CD14-positive monocyte (primary cell): ENCODE data around the gene EPGN. TPM values are rescaled to one million over a fixed set of nuclear protein-coding genes. Genes with fewer than 3 reads are reported as not detected.
A peak's percentile ranks its signal among the peaks of the same experiment; 100 is the strongest.

ENCODE experiments used
- DNase-seq, 3 donors: peaks; one replicate each; pipeline ENCODE4 v3.0.0-alpha.2; 2011 to 2022
- H2AFZ ChIP-seq: 2 replicates; pipeline ENCODE4 v1.6.0; 2012; ENCODE audit warnings: mild to moderate bottlenecking, low read depth, low read length, inconsistent platforms; ENCODE audit not compliant: insufficient read depth, poor library complexity, severe bottlenecking
- H3K27ac ChIP-seq, 2 donors: 1 replicate in 1 of 2; 2 replicates in 1 of 2; pipeline ENCODE4 v1.5.1; 2012 to 2013; ENCODE audit warnings: low read length in 2 of 2, control low read depth in 1 of 2, inconsistent platforms in 1 of 2, low read depth in 1 of 2, mild to moderate bottlenecking in 1 of 2
- H3K27me3 ChIP-seq, 2 donors: one replicate each; pipeline versions ENCODE4 v1.6.0 to v1.6.1; 2011 to 2013; ENCODE audit warnings: low read length in 2 of 2; ENCODE audit not compliant: control insufficient read depth in 2 of 2, insufficient read depth in 2 of 2
- H3K36me3 ChIP-seq, 2 donors: replicated peaks in 1 of 2; 1 replicate in 1 of 2; 2 replicates in 1 of 2; pipeline versions ENCODE4 v1.5.1 to v1.6.1; 2012 to 2013; ENCODE audit warnings: low read length in 2 of 2, control low read depth in 1 of 2, inconsistent platforms in 1 of 2, mild to moderate bottlenecking in 1 of 2; ENCODE audit not compliant: insufficient read depth in 2 of 2, control insufficient read depth in 1 of 2
- H3K4me1 ChIP-seq, 2 donors: 1 replicate in 1 of 2; 2 replicates in 1 of 2; pipeline versions ENCODE4 v1.5.1 to v1.6.1; 2012 to 2013; ENCODE audit warnings: low read length in 2 of 2, control low read depth in 1 of 2, inconsistent platforms in 1 of 2, mild to moderate bottlenecking in 1 of 2, moderate library complexity in 1 of 2; ENCODE audit not compliant: insufficient read depth in 2 of 2, control insufficient read depth in 1 of 2
- H3K4me2 ChIP-seq: replicated peaks from 2 replicates; pipeline ENCODE3; 2012; ENCODE audit warnings: low read length, moderate library complexity, mild to moderate bottlenecking; ENCODE audit not compliant: poor library complexity, severe bottlenecking; ENCODE audit errors: extremely low read depth
- H3K4me3 ChIP-seq, 3 experiments: fragments of 200-600 bp in 1 of 3; sonication (generic) in 1 of 3; replicated peaks in 1 of 3; 1 replicate in 2 of 3; 2 replicates in 1 of 3; pipeline ENCODE4 v1.5.1; 2011 to 2013; ENCODE audit warnings: low read length in 3 of 3, mild to moderate bottlenecking in 3 of 3, control low read depth in 2 of 3, low read depth in 2 of 3, inconsistent platforms in 1 of 3, moderate library complexity in 1 of 3
- H3K79me2 ChIP-seq: 2 replicates; pipeline ENCODE4 v1.6.0; 2012; ENCODE audit warnings: mild to moderate bottlenecking, control low read depth, inconsistent platforms, low read length, moderate library complexity; ENCODE audit not compliant: insufficient read depth
- H3K9ac ChIP-seq: 2 replicates; pipeline ENCODE4 v1.6.0; 2017; ENCODE audit warnings: low read length, mild to moderate bottlenecking; ENCODE audit not compliant: insufficient read depth, poor library complexity, severe bottlenecking
- H3K9me3 ChIP-seq, 2 donors: replicated peaks in 1 of 2; 1 replicate in 1 of 2; 2 replicates in 1 of 2; pipeline versions ENCODE4 v1.5.1 to v1.6.1; 2012 to 2013; ENCODE audit warnings: low read length in 2 of 2, control low read depth in 1 of 2; ENCODE audit not compliant: control insufficient read depth in 1 of 2, insufficient read depth in 1 of 2
- H4K20me1 ChIP-seq: 2 replicates; pipeline ENCODE4 v1.6.0; 2012; ENCODE audit warnings: mild to moderate bottlenecking, low read length, control low read depth, moderate library complexity; ENCODE audit not compliant: insufficient read depth
- H3K27ac Mint-ChIP-seq, 7 donors: one replicate each; pipeline ENCODE4 v1.8.0; 2020; ENCODE audit warnings: mild to moderate bottlenecking in 7 of 7, mixed read lengths in 7 of 7, moderate library complexity in 6 of 7, inconsistent platforms in 2 of 7
- H3K27me3 Mint-ChIP-seq, 3 donors: one replicate each; pipeline ENCODE4 v1.8.0; 2021 to 2022; ENCODE audit warnings: low read depth in 3 of 3, mild to moderate bottlenecking in 3 of 3, mixed read lengths in 3 of 3, moderate library complexity in 3 of 3, inconsistent platforms in 1 of 3
- H3K36me3 Mint-ChIP-seq, 2 donors: one replicate each; pipeline ENCODE4 v1.8.0; 2020; ENCODE audit warnings: mixed read lengths in 2 of 2, inconsistent platforms in 1 of 2, mild to moderate bottlenecking in 1 of 2
- H3K4me1 Mint-ChIP-seq: one replicate; pipeline ENCODE4 v1.8.0; 2020; ENCODE audit warnings: mild to moderate bottlenecking, mixed read lengths
- H3K4me3 Mint-ChIP-seq, 2 donors: one replicate each; pipeline ENCODE4 v1.8.0; 2020; ENCODE audit warnings: mild to moderate bottlenecking in 2 of 2, mixed read lengths in 2 of 2, moderate library complexity in 1 of 2
- H3K9me3 Mint-ChIP-seq, 7 donors: one replicate each; pipeline ENCODE4 v1.8.0; 2020 to 2022; ENCODE audit warnings: mixed read lengths in 7 of 7, mild to moderate bottlenecking in 6 of 7, moderate library complexity in 6 of 7, inconsistent platforms in 2 of 7
- WGBS: methylation state at CpG from one replicate; pipeline ENCODE4 v1.1.5; 2013; ENCODE audit warnings: missing lambda C conversion rate; ENCODE audit not compliant: insufficient coverage; 5-methylcytosine and 5-hydroxymethylcytosine counted together
- intact Hi-C, 2 donors: fragments of 100-400 bp; cut with micrococcal nuclease; formaldehyde crosslinking; loops; one replicate each; pipeline versions ENCODE4 v1.15.0 to v1.15.1; 2023
- polyA plus RNA-seq, 3 donors: library from polyadenylated mRNA; depleted of rRNA in 1 of 3; unstranded in 2 of 3; stranded (reverse) in 1 of 3; fragments of 300-500 nt in 2 of 3; fragments of >200 nt in 1 of 3; fragmentation: Illumina TruSeq in 2 of 3; gene quantifications; 1 replicate in 2 of 3; 2 replicates in 1 of 3; pipeline ENCODE4 v1.2.3, GENCODE V29; 2012 to 2021
- TF ChIP-seq, protein P1 (sequence below): fragments of 200-600 bp; IDR thresholded peaks from one replicate; pipeline ENCODE4 v1.8.0; 2022; ENCODE audit warnings: antibody characterized with exemption, mild to moderate bottlenecking

Gene EPGN
- polyA plus RNA-seq, 3 donors, result not detected

DNA sequence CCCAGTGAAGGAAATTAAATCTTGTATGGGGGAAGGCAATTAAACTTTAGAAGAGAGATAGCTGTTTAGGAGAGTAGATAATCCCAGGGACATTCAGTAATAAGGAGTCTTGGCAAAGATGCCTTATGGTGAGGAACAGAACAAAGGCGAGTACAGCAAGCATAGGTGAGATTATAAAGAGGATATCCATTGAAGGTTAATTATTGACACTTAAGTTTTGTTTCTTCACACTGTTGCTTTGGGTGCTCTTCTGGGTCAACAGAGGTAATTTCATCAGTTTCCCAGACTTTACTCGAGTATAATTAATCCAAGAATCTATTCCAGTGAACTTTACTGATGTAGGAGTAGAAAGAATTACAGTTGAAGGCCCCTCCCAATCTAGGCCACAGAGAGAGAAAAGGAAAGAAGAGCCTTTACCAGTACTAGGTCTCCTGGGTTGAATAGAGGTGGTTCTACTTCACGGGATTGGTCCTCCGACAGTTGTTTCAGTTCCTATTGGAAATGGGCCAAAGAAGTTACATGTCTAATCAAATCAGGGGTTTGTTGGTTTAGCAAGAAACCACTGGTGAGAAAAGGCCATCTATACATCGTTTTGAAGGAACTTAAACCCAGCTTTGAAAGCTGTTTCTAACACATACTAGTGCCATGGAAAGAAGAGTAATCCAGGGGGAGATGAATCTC is 27.2 kb downstream of the EPGN start:
- peaks cover 0 to 13% (median 8%) of the 10 kb centered on the region in 7 donors for H3K9me3 Mint-ChIP-seq
- peaks cover 5 to 6% of the 10 kb centered on the region in 2 donors for H3K9me3 ChIP-seq
- peak overlapping the region; percentile 46 to 93 (median 85) for H3K27ac Mint-ChIP-seq
- peaks cover 0 to 1% (median 0%) of the 10 kb centered on the region in 3 donors for H3K27me3 Mint-ChIP-seq
- no peak overlapping the region for H3K9ac ChIP-seq
- WGBS, result 33% methylated on average over 3 of the region's 5 CpGs
- H3K79me2 ChIP-seq, result no peaks in the 10 kb centered on the region
- no peaks in the 10 kb centered on the region for H3K36me3 ChIP-seq
- no peak overlapping the region for H3K4me3 Mint-ChIP-seq
- peak overlapping the region in 1 of 2 donors; percentile 79 for H3K27ac ChIP-seq
- no peaks in the 10 kb centered on the region for H3K27me3 ChIP-seq
- DNase-seq, result peak; percentile 59 to 89 (median 85)
- no peaks in the 10 kb centered on the region for H4K20me1 ChIP-seq
- H2AFZ ChIP-seq, result peak overlapping the region; percentile 44
- intact Hi-C loops, result no loop called here
- H3K4me1 Mint-ChIP-seq, result peaks cover 48% of the 10 kb centered on the region
- peak overlapping the region; percentile 29 for H3K4me2 ChIP-seq
- H3K4me1 ChIP-seq, result peaks cover 23 to 46% of the 10 kb centered on the region in 2 donors
- H3K36me3 Mint-ChIP-seq, result peaks cover 0 to 2% of the 10 kb centered on the region in 2 donors
- H3K4me3 ChIP-seq, result peak overlapping the region in 1 of 3 experiments; percentile 5
- TF ChIP-seq, protein P1, sequence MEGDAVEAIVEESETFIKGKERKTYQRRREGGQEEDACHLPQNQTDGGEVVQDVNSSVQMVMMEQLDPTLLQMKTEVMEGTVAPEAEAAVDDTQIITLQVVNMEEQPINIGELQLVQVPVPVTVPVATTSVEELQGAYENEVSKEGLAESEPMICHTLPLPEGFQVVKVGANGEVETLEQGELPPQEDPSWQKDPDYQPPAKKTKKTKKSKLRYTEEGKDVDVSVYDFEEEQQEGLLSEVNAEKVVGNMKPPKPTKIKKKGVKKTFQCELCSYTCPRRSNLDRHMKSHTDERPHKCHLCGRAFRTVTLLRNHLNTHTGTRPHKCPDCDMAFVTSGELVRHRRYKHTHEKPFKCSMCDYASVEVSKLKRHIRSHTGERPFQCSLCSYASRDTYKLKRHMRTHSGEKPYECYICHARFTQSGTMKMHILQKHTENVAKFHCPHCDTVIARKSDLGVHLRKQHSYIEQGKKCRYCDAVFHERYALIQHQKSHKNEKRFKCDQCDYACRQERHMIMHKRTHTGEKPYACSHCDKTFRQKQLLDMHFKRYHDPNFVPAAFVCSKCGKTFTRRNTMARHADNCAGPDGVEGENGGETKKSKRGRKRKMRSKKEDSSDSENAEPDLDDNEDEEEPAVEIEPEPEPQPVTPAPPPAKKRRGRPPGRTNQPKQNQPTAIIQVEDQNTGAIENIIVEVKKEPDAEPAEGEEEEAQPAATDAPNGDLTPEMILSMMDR, result no peak

DNA sequence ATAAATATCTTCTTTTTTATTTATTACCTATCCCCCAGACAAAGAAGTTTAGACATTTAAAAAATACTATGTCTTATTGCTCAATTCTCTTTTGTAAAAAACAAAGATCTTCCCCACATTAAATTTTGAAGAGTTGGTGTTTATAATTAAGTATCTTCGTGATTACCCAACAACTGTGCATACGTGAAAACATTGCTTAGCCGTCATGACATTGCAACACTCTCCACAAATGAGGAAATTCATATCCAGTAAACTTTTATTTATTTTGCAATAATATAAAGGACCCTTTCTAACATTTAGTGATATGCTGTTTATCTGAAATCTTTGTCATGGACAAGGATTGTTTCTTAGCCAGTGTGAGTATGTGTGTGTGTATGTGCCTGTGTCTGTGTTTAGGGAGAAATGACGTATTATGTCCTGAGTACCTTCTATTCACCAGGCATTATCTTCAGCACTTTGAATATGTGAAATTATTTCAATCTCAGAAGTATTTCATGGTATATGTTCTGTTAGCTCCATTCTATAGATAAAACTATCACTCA is 30.6 kb downstream of the EPGN start:
- peaks cover 10 to 12% of the 10 kb centered on the region in 2 donors for H3K9me3 ChIP-seq
- Mint-ChIP-seq H3K36me3 (peaks cover 6 to 9% of the 10 kb centered on the region in 2 donors), H3K4me3 (peak overlapping the region in 1 of 2 donors; percentile 35), H3K27ac (peak overlapping the region; percentile 91 to 98 (median 94)), H3K27me3 (peaks cover 0 to 1% (median 0%) of the 10 kb centered on the region in 3 donors), H3K4me1 (peaks cover 38% of the 10 kb centered on the region), H3K9me3 (peaks cover 16 to 33% (median 22%) of the 10 kb centered on the region in 7 donors)
- no CpG with 5 or more reads among the region's 4 CpGs for WGBS
- H3K79me2 ChIP-seq, result no peaks in the 10 kb centered on the region
- peaks cover 0 to 4% of the 10 kb centered on the region in 2 donors for H3K36me3 ChIP-seq
- H2AFZ ChIP-seq, result no peak overlapping the region
- peaks cover 20 to 43% of the 10 kb centered on the region in 2 donors for H3K4me1 ChIP-seq
- DNase-seq, result peak; percentile 92 to 95 (median 92)
- H3K4me2 ChIP-seq, result peak overlapping the region; percentile 43
- H3K27me3 ChIP-seq, result no peaks in the 10 kb centered on the region
- no peak overlapping the region for H3K9ac ChIP-seq
- H3K27ac ChIP-seq, result peak overlapping the region in 1 of 2 donors; percentile 92
- H4K20me1 ChIP-seq, result no peaks in the 10 kb centered on the region
- H3K4me3 ChIP-seq, result peak overlapping the region in 1 of 3 experiments; percentile 27
- TF ChIP-seq, protein P1, result no peak
- intact Hi-C loops, result no loop called here
